ENCODE results near the gene ABCC12.
"Not testable (repeated sequence)": the region's sequence is repeated elsewhere in the genome, so short reads cannot be mapped to it uniquely, and the experiment has no call there.

ABCC12 gene

GRCh38 chr16:48155926-48156789 lies at the start of gene ABCC12:
TSS of gene ABCC12 (minus strand) at chr16:48155993. CDS start at chr16:48146424, 9,569 bp downstream.
- Histone ChIP-seq H3K27ac (no peak within 1 kb of the TSS), H3K4me3 (no peak within 1 kb of the TSS)

GRCh38 chr16:48204825-48205151 lies 49.0 kb upstream of the ABCC12 start:
- no peak overlapping the region for H3K27ac ChIP-seq
- H3K4me3 ChIP-seq, result no peak overlapping the region

GRCh38 chr16:48203974-48204824 lies 48.4 kb upstream of the ABCC12 start:
- Histone ChIP-seq H3K27ac (no peak overlapping the region), H3K4me3 (no peak overlapping the region)

DNA sequence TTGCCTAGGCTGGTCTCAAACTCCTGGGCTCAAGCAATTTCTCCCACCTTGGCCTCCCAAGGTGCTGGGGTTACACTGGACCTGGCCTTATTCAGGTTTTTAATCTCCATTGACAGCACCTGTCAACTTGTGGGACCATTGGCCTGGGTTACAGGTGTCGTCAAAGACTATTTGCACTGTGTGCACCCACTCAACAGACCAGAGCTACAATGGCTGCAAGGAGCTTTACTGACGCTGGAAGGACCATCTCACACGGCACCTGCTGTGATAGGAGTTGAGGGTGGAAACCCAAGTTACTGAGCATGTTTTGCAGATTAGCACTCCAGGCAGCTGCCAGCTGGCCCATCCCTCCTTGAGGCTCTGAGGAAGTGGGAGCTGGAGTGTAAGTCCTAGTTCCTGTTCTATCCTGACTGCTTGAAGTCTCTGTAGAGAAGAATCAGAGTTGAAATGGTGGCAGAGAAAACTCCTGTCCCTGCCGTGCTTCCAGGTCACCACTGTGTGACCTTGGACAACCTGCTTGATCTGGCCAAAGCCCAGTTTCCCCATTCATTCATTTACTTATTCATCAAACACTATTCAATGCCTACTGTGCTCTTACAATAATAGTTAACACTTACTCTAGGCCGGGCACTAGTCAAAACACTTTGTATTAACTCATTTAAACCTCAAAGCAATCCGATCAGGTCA lies 45.9 kb upstream of the ABCC12 start:
- Histone ChIP-seq H3K27ac (no peak overlapping the region), H3K4me3 (no peak overlapping the region)

GRCh38 chr16:48197294-48197693 lies 41.5 kb upstream of the ABCC12 start:
- no peak overlapping the region for H3K4me3 ChIP-seq

DNA sequence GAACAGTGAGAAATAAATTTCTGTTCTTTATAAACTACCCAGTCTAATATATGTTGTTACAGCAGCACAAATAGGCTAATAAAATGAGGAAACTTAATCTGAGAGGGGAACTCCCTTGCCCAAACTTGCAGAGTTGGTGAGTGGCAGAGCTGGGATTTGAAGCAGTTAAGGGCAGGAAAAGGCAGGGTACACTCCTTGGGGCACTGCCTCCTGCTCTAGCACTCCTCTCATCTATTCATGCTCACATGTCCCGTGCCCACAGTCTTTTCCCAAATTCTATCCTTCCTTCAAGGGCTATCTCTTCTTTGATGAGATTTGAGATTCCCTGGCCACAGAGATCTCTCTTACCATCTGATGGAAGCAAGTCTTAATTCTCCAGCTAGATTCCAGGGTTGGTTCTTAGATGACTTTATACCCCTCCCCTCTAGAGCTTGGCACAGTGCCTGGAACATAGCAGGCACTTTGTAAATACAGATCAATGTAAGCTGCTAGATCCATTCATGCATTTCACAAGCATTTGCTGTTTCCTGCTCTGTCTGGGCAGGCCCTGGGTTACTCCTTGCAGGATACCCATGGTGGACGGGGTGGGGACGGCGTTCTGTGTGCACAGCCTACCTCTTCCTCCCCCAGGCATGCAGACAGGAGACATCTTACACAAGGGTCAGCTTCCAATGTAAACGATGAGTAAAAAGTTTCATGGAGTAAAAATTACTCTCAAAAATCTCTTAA lies 39.2 kb upstream of the ABCC12 start:
- H3K4me3 ChIP-seq, result no peak overlapping the region
- H3K27ac ChIP-seq, result no peak overlapping the region

More at GRCh38 chr16:48197294-48197693, 41.5 kb upstream of the ABCC12 start:
- H3K27ac ChIP-seq, result no peak overlapping the region

- H3K27ac ChIP-seq, result no peak overlapping the region
Measured at GRCh38 chr16:48193846-48194245, 38.1 kb upstream of the ABCC12 start.

DNA sequence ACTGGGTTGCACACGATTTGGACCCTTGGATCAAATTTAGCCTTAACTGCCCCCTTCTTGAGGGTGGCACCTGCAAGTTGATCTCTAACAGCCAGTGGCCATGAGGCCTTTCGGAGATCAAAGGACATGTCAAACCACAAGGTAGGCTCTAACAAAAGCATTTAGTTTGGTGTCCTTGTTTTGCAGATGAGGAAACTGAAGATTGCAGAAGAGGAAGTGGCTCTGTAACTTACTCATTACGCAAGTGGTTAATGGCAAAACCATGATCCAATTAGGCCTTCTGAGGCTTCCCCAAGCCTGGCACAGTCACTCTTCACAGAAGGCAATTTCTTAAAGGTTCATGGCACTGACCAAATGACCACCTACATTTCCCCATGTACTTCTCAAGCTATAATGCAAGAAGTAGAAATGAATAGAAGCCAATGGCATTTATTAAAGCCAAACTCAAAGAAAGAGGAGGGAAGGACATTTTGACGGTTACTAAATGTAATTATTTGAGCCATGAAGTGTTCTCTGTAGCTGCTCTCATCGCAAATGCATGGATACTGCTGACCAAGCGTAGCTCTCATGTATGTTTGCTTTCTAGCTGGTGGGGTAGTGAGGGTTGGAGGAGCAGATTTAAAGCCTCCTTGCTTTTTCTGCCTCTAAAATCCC lies 32.8 kb upstream of the ABCC12 start:
- H3K4me3 ChIP-seq, result no peak overlapping the region
- no peak overlapping the region for H3K27ac ChIP-seq

More at GRCh38 chr16:48193846-48194245, 38.1 kb upstream of the ABCC12 start:
- no peak overlapping the region for H3K4me3 ChIP-seq

- Histone ChIP-seq H3K27ac (no peak overlapping the region), H3K4me3 (no peak overlapping the region)
Measured at GRCh38 chr16:48187779-48188178, 32.0 kb upstream of the ABCC12 start.

GRCh38 chr16:48184681-48185080 lies 28.9 kb upstream of the ABCC12 start:
- H3K27ac ChIP-seq, result no peak overlapping the region
- no peak overlapping the region for H3K4me3 ChIP-seq

DNA sequence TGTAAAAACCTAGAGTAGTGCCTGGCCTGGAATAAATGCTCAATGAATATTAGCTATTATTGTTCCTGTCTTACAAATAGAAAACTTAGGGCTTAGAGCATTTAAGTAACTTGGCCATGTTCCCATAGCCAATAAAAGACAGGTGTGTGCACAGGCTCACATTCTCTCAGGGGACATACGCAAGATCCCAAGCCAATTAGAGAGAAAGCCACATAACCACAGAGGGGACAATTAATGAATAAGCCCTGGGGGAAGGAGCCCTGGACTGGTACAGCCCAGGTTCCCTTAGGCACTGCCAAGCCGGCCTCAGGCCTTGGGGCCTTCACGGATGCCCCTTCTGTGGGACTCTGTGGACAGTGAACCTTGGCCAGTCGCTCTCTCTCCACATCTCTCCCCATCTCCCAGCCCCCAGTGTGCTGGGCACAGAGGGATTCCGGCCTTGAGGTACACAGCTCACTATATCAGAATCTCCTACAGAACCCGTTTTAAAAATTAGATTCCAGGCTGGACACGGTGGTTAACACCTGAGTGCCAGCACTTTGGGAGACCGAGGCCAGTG lies 27.3 kb upstream of the ABCC12 start:
- Histone ChIP-seq H3K4me3 (no peak overlapping the region), H3K27ac (no peak overlapping the region)

GRCh38 chr16:48181746-48182520 lies 26.1 kb upstream of the ABCC12 start:
- not testable (repeated sequence) for H3K4me3 ChIP-seq, H3K27ac ChIP-seq

- Histone ChIP-seq H3K27ac (no peak overlapping the region), H3K4me3 (no peak overlapping the region)
Measured at GRCh38 chr16:48180868-48181480, 25.2 kb upstream of the ABCC12 start.

DNA sequence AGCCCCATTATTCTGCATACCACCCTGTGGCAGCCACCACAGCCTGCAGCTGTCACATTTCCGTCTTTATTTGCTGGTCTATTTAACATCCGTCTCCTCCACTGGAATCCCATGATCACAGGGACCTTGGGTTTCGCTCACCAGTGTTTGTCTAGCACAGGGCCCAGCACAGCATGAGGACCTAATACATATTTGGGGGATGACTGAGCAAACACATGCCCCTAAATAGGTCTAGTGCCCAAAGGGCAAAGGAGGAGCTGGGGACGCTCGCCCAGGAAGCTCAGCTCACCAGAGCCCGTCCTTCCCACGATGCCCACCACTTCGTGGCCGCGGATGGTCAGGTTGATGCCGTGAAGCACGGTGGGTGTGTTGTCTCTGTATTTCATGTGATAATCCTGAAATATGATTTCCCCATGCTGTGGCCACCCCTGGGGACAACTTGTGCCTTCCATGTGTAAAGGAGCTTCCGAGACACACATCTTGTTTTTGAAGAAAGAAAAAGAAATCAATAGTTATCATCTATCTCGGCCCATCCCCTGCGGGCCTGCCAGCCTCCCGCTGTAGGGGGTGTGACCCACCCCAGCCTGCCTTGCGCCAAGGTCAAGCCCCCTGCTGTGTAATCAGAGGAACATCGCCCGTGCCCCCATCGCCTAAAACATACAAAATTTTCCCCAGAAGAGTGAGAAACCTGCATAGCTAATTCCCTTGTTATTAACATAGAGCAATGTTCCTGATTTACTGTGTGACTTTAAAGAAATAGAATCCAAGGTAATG lies 21.0 kb upstream of the ABCC12 start:
- H3K4me3 ChIP-seq, result no peak overlapping the region
- H3K27ac ChIP-seq, result no peak overlapping the region

DNA sequence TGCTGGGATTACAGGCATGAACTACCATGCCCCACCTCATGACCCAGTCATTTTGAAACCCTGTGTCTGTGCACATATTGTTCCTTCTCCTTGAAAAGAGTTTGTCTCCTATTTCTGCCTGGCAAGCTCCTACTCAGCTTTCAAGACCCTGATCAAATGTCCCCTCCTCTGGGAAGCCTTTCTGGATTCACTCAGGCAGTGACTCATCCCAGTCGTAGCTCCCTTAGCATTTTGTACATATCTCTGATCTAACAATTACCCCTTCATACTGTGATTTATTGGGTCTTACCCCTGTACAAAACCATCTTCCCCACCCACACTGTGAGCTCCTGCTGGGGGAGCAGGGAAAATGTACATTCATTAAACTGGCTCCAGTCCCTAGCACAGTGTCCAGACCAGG lies 18.1 kb upstream of the ABCC12 start:
- no peak overlapping the region for H3K4me3 ChIP-seq
- no peak overlapping the region for H3K27ac ChIP-seq

DNA sequence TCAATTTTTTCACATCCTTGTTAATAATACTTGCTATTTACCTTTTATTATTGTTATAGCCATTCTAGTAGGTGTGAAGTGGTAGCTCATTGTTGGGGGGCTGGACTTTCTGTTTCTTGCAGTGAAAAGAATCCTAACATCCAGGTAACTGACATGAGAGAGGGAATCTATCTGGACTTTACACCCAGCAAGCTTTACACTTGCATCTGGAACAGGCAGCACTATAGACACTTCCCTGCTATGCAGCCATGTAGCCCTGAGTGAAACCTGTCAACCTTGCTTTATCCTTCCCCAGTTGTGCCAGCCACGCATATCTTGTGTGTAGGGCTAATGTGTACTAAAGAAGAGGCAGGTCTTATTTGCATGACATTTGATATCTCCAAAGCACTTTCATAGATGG lies 16.9 kb upstream of the ABCC12 start:
- H3K4me3 ChIP-seq, result no peak overlapping the region
- H3K27ac ChIP-seq, result no peak overlapping the region

GRCh38 chr16:48169896-48170295 lies 14.1 kb upstream of the ABCC12 start:
- H3K27ac ChIP-seq, result no peak overlapping the region
- no peak overlapping the region for H3K4me3 ChIP-seq

Measured in skin epidermis (tissue), 12 donors.